GM19240 (cell line): ENCODE results near the gene DAAM1.

Experiments used
- DNase-seq: peaks from one replicate; pipeline ENCODE4 v3.0.0; 2011; ENCODE audit warnings: low spot score; ENCODE audit not compliant: insufficient read length

The DAAM1 gene

DNA sequence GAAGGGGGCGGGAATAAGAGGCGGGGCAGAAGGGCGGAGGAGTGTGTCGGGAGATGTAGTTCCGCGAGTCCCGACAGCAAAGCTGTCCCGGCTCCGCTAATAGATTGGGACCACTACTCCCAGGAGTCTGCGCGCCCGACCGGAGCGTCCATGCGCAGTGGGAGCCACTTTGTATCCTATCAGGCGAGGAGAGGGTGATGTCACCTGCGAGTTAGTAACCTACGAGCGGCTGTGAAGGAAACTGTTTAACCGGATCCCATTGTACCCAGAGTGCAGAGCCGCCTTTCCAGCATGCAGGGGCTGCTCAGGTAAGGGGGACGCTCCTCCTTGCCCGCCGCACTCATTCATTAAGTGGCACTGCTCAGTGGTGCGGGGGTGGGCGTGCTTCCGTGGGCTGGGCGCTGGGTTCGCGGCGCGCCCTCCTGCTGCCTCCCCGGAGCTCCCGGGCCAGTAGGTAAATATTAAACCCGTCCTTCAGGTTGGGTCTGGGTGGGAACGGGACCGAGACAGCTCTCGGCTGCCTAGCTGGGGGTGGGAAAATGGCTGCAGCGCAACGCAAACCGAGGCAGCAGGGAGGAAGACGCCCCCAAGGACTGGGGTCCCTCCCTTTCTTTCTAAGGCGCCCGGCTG, at the start of gene DAAM1:
TSS of gene DAAM1 (plus strand) at position 207 of the 630 bp plus-strand sequence. CDS start 74,811 bp downstream, outside the sequence.
- peak; percentile 61 for DNase-seq

DNA sequence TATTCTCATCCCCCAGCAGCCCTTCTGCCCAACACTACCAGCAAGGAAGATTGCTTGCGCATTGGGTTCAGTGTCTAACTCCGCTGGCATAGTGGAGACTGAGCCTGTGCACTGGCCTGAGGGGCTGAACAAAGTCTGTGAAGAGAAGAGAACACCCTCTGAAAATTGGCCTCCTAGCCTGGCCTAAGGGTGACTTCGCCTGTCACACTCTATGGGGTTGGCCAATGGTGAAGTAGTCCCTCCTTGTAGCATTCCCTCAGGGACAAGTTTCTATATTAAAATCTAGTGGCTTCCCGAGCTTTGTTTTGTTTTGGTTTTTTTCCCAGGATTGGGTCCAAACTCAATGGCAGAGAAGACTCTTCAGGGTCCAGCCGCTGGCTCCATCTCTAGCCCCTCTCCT, 49.1 kb upstream of the DAAM1 start:
- no peak for DNase-seq

DNA sequence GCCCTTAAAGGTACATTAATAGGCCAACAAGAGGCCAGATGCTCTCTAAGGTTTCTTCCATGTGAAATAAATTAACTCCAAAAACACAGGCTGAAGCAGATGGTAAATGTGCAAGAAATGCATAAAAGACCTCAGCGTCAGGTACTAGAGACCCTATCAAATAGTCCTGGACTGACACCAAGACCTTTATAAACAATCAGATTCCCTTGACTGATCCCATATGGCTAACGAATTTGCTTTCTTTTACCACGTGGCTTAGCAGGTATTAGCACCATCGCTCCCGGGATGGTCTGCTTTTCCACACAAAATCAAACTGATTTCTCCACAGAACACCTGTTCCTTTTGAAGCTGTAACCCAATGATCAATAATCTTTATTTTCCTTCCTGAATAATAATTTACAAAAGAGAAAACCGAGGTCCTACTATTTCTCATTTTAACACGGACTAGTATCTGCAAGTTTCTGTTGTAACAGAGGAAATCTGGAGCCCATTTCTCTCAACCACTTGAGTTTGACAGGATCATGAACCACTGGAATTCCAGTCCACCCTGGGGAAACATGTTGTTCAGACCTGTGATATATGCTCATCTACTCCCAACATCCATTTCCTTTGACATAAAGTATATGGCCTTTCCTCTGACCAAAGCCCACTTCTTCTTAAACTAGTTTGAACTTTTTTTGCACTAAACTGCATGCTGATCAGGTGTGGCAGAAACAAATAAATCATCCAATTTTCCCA, 48.2 kb upstream of the DAAM1 start:
- no peak for DNase-seq

DNA sequence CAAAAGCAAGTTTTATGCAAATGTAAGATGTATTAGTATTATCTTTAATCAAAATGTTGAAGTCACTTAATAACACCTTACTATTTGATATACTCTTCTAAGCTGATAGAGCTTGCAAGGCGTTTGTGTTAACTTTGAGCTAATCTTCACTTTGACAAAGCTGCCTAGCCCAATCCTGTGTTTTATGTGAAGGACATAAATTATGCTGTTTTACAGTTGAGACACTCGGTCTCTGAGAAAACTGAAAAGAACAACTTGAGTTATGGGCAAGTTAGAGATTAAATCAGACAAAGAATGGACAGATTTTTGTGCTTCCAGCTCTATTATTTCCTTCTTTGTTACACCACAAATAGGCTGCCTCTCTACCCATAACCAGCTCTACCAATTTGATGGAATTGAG, 42.0 kb upstream of the DAAM1 start:
- no peak for DNase-seq

DNA sequence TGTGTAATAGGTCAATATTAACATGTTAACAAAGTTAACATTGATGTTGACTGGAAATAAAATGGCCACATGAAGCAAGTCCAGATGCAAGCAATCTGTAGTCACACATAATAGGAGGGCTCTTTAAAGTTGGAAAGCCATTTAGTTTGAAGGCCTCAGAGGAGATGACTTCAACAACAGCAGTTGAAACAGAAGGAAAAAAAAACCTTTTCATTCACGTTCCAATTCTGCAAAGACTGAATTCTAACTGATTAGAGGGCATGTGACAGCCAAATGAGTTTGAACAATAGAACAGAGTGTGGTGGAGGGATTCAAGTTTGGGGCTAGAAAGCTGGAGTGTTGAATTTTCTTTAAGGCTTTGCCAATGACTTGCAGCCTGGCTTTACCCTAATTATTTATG, 41.5 kb upstream of the DAAM1 start:
- DNase-seq, result no peak

DNA sequence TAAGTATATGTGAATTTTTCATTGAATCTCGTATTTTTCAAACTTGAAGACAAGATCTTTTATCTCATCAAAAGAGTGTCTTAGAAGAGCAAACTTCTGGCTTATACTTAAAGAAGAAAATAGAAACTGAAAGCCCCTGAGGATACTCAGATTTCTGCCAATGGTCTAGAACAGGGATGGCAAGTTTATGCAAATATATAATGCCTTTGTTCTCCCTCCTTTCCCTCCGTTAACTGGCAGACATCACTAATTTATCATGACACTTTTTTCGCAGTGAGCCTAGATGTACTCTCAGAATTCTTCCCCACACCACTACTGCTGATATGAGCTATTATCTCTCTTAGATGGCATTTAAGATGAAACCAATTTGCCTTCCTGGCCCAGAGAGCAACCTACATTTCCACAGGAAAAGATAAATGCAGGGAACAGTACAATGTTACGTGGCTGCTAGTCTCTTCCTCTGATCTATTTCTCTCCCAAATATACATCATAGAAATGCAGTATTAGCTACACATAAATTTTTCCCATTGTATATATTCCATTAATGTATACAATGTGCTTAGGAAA, 40.0 kb upstream of the DAAM1 start:
- DNase-seq, result no peak

DNA sequence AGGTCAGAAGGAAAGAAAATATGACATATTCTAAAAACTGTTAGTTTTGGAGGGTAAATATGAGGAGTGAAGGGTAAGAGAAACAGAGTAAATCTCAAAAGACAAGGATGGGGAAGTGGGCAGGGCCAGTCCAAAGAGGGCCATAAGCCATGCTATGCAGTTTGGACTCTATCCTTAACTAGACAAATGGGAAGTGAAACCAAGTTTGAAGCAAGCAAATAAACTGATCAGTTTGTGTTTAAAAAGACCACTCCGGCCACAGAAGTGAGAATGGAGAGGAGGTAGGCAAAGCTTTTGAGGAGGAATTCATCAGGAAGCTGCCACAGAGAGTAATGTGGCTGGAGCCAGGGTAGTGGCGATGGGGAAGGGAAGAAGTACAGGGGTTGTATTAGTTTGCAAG, 37.5 kb upstream of the DAAM1 start:
- DNase-seq, result no peak

DNA sequence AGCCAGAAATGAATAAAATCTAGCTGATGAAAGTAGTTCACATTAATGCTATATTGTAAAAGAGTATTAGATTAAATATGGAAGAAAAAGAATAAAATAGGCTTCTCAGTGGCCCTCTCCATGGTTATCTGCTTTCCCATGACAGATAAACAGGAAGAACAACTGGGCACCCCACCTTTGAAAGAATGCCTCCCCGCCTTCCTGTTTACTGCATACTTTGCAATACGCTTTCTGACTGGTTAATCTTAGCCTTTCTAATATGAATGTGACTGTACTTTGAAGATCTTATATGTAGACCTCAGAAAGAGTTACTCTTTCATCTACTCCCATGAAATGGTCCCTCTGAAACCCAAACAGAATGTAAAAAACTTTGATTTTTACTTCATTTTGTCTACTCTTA, 34.1 kb upstream of the DAAM1 start:
- DNase-seq, result no peak

DNA sequence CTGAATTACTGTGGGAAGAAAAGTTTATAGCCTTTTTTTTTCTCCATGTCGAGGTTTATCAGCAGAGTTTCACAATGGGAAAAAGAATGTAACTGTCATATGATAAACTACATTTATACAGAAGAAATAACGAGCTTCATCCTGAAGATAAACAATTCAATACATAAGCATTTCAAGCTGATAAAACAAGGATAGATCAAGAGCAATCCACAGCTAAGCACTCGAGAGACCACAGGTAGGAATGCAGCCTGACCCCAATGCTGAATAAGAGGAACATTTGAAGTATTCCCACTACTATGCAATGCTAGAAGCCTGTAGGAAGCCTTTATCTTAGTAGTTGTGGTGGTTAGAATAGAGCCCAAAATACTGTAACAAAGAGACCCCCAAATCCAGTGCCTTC, 32.6 kb upstream of the DAAM1 start:
- no peak for DNase-seq

DNA sequence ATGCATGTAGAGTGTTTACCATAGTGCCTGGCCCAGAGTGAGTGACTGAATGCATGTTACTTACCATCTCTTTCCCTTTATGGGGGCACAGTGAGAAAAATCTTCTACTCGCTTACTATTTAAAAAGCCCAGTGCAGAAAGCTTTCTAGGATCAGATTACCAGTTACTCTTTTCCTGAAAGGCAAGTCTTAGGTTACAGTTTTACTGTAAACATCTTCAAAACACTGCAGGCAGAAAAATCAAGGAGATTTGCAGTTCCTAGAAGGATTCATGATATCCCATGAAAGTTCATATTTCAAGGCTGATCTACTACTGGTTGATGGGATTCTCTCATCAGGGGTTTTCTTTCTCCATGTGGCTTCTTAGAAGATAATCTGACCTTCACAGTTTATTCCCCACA, 29.3 kb upstream of the DAAM1 start:
- no peak for DNase-seq

DNA sequence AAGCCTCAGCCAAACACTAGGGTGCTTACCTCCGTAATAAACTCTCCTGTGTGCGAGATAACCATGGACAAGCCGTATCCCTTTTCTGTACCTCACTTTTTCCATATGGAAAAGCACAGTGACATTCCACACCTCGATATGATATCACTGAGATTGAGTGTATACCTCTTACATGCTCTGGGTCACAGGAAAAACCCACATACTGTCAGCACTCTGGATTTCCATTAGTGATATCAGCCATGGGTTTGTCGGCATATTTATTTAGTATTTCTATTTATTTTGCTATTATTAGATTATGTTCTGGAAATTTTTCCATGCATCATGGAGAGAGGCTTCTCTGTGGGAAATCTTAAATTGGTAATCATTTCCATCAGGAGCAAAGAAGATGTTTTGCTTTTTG, 28.0 kb upstream of the DAAM1 start:
- no peak for DNase-seq

DNA sequence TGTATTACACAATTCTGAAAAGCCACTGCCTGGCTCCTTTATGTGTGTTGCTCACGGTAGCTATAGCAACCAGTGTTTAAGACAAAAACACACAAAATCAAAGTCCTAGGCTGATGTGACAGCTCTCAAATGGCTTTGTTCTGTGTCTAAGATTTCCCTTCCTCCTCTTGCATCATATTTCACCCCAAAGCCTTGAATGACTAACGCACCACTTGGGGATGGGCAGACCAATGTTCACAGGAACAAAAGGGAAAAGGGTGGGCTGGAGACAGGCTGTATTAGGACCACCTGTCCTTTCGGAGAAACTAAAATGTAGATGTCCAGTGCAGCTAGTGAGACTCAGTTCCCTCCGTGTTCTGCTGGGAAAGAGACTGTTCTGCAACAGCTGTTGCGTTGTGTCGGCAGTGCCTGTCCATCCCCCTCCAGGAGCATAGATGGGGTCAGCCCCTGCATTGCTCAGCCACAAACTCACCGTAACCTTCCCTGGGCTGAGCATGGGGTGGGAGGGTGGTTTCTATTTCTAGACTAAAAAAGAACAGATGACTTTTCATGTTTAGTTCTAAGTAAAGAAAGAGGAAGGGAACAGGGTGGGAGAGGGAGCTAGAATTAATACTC, 26.8 kb upstream of the DAAM1 start:
- no peak for DNase-seq

DNA sequence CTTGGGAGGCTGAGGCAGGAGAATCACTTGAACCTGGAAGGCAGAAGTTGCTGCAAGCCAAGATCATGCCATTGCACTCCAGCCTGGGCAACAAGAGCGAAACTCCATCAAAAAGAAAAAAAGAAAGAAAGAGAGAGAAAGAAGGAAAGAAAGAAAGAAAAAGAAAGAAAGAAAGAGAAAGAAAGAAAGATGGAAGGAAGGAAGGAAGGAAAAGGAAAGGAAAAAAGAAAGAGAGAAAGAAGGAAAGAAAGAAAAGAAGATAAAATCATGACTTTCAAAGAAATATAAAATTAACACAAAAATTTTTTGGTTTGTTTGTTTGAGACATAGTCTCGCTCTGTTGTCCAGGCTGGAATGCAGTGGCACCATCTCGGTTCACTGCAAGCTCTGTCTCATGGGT, 22.2 kb upstream of the DAAM1 start:
- DNase-seq, result no peak

DNA sequence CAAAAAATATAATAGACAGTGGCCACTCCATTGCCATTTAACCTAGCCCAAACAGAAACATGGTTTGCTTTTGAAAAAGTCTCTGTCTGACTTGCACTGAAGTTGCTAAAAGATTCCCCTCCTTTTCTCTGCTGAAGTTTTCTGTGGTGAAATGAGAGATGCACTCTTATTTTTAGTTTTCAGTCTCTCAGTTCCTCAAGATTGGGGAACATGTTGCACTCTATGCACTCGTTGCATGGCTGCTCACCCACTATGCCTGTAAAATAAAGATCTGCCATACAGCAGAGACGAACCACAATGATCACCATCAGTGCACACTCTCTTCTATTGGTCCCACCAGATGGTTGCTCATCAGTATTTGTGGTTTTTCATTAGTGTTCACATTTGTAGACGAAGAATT, 13.1 kb upstream of the DAAM1 start:
- DNase-seq, result peak; percentile 33

DNA sequence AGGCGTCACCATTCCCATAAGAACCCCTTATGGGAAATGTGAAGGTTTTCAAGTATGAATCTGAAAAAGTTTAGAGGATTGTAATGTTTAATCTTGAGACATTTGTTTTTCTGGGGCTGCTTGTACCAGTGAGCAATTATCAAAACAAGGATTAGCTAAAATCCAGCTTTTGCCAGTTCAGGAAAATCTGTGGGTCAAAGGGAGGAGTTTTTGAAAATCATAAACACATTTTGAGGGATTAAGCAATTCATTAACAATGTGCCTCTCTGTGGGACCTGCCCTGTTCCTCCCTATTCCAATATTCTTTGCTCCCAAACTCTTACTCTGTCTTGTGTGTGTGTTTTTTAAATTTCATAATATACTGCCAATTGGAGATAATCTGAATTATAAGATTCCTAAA, 11.7 kb upstream of the DAAM1 start:
- DNase-seq, result no peak

DNA sequence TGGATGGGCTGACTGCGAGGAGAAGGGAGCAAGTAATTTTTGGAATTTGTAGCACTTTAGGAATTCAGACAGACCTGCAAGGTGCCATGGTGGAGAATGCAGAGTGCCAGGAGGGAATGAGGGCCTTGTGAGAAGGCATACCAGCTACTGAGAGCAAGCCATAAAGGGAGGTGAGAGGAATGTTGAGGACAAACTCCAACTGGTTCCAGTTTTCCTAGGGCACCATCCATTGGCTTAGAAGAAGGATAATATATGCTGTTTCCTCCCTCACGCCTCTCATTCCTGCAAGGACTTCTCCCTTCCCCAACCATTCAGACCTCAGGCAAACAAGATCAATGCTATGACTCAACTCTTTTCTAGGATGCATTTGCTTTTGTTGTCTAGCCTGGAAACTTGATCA, 11.2 kb upstream of the DAAM1 start:
- no peak for DNase-seq

DNA sequence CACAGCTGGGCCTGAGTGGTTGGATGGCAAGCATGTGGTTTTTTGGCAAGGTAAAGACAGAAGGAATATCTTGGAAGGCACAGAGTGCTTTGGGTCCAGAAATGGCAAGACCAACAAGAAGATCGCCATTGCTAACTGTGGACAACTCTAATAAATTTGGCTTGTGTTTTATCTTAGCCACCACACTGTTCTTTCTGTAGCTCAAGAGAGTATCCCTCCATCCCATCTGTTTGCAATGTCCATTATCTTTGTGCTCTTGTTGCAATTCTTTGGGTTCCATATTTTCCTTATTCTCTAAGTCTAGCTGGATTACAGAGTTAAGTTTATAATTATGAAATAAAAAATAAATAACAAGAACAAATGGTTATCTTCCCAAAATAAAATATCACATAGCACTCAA, 6.7 kb upstream of the DAAM1 start:
- DNase-seq, result no peak

DNA sequence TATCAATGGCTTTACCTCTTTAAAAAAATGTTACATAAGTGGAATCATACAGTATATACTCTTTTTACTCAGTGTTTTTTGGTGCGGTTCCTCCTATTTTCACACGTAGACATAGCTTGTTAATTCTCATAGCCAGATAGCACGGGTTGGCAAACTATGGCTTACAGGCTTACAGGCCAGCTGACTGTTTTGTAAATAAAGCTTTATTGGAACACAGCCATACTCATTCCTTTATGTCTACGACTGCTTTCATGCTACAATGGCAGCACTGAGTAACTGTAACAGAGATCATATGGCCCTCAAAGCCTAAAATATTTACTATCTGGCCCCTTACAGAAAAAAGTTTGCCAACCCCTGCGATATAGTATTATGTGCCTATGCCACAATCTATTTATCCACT, 5.8 kb upstream of the DAAM1 start:
- no peak for DNase-seq

DNA sequence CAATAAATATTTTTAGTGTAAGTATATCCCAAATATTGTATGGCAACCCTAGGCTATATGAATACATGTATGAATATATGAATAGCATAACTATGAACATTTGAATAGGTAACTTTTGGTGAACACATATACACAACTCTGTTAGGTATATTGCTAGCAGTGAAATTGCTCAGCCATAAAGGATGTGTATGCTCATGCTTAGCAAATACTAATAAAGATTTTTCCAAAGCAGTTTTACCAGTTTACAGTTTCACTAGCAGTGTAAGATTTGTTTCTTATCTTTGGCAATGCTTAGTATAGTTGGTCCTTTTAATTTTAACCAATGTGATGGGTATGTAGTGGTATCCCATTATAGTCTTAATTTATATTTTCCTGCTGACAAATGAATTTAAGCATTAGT, 5.3 kb upstream of the DAAM1 start:
- no peak for DNase-seq

DNA sequence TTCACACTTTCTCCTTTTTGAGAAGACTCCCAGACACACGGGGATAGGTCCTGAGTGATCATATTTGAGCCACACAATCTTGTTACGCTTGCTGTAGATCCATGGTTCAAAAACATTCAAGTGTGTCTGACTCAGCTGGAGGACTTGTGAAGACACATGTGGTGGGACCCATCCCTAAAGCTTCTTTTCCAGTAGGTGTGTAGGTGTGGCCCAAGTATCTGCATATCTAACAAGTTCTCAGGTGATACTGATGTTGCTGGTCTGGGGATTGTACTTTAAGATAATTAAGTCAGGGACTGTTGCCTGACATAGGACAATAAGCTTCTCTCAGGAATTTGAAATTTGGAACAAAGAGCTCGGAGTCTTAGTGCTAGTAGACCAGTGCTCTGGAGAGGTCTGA, 4.1 kb upstream of the DAAM1 start:
- DNase-seq, result no peak

DNA sequence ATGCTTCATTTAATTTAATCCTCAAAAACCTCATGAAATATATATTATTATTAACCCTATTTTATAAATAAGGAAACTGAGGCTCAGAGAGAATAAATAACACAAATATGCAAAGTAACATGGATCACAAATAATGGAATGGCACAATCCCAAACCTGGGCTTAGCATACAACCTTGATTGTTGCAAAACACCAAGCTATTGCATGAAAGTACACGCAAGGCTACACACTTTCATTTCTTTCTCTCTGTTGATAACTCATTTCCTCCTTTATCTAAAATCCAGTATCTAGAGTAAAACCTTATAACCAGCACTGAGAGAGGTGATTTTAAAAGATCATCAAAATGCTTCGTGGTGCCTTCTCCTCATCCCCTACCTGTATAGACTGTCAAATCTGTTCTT, 2.8 kb upstream of the DAAM1 start:
- DNase-seq, result no peak

DNA sequence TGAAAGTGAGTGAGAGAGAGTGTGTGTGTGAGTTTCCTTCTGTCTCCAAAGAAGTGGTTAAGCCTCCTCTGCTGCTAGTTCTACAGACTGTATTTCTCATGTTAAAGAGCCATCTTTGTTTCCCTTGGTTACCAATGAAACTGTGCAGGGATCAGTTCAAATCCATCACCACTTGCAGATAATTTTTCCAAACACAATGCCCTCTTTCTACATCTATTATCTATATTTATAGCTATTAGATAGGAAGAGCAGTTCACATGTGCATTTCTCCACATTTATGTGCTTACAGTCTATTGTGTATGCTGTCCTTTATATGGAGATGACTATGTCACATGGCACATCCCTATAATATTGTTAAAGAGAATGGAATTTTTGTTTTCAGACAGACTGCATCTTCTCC, 2.2 kb upstream of the DAAM1 start:
- DNase-seq, result no peak

DNA sequence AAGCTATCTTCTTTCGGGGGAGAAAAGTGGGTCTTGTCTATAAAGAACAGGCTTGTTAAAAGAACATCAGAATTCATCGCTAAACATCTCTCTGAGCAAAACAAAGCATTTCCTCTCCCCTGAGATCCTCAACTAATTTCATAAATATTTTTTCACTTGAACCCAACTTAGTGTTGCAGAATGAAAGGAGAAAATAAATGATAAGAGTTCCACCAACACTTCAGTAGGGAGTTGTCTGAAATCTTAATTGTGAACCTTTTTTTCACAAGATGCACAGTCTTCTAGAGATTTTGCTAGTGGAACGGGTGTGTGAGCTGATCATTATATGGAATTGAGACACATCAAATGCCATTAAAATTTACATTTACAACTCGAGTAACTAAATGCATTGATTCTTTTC, 1.3 kb upstream of the DAAM1 start:
- no peak for DNase-seq
